Fibroblast of lung (primary cell): ENCODE measurements around the gene TMEM30B. TPM values are rescaled to one million over a fixed set of nuclear protein-coding genes. Genes with fewer than 3 reads are reported as not detected.

ENCODE experiments used
- DNase-seq, 2 donors: peaks; one replicate each; pipeline versions ENCODE4 v3.0.0 to v3.0.0-alpha.2; 2010; ENCODE audit warnings: low read depth in 2 of 2
- H2AFZ ChIP-seq: 2 replicates; pipeline ENCODE4 v1.5.1; 2012; ENCODE audit warnings: low read length, control low read depth, inconsistent platforms
- H3K27ac ChIP-seq: 2 replicates; pipeline ENCODE4 v1.5.1; 2011; ENCODE audit warnings: low read length, control low read depth; ENCODE audit not compliant: insufficient read depth
- H3K27me3 ChIP-seq: 2 replicates; pipeline ENCODE4 v1.5.1; 2011; ENCODE audit warnings: mild to moderate bottlenecking, low read length; ENCODE audit not compliant: control insufficient read depth, insufficient read depth
- H3K36me3 ChIP-seq: 2 replicates; pipeline ENCODE4 v1.5.1; 2011; ENCODE audit warnings: low read length; ENCODE audit not compliant: control insufficient read depth, insufficient read depth
- H3K4me1 ChIP-seq: 2 replicates; pipeline ENCODE4 v1.5.1; 2011; ENCODE audit warnings: low read length; ENCODE audit not compliant: control insufficient read depth, insufficient read depth; ENCODE audit errors: extremely low read depth
- H3K4me2 ChIP-seq: 2 replicates; pipeline ENCODE4 v1.5.1; 2011; ENCODE audit warnings: low read length, control low read depth; ENCODE audit not compliant: insufficient read depth; ENCODE audit errors: extremely low read depth
- H3K4me3 ChIP-seq, 4 experiments: fragments of 200-600 bp in 1 of 4; sonication (generic) in 1 of 4; replicated peaks in 1 of 4; 2 replicates each; pipeline ENCODE4 v1.5.1; 2011 to 2016; ENCODE audit warnings: low read length in 4 of 4, low read depth in 3 of 4, mild to moderate bottlenecking in 3 of 4, control low read depth in 2 of 4, inconsistent platforms in 1 of 4, mixed read lengths in 1 of 4; ENCODE audit not compliant: insufficient read depth in 1 of 4; ENCODE audit errors: control extremely low read depth in 1 of 4
- H3K79me2 ChIP-seq: 2 replicates; pipeline ENCODE4 v1.5.1; 2012; ENCODE audit warnings: mild to moderate bottlenecking, low read length, inconsistent platforms; ENCODE audit not compliant: control insufficient read depth, insufficient read depth
- H3K9ac ChIP-seq: 2 replicates; pipeline ENCODE4 v1.5.1; 2011; ENCODE audit warnings: mild to moderate bottlenecking, low read length, control low read depth; ENCODE audit not compliant: insufficient read depth
- H3K9me3 ChIP-seq: 2 replicates; pipeline ENCODE4 v1.5.1; 2012; ENCODE audit warnings: low read depth, low read length; ENCODE audit not compliant: control insufficient read depth, insufficient read depth
- H4K20me1 ChIP-seq: 2 replicates; pipeline ENCODE4 v1.5.1; 2011; ENCODE audit warnings: low read length; ENCODE audit not compliant: control insufficient read depth, insufficient read depth; ENCODE audit errors: extremely low read depth
- CTCF ChIP-seq, 2 donors: IDR thresholded peaks in 1 of 2; conservative IDR thresholded peaks in 1 of 2; 1 replicate in 1 of 2; 2 replicates in 1 of 2; pipeline ENCODE4 v1.5.1; 2011 to 2012; ENCODE audit warnings: low read length in 2 of 2, control low read depth in 1 of 2, inconsistent platforms in 1 of 2, low read depth in 1 of 2, mild to moderate bottlenecking in 1 of 2
- EZH2 ChIP-seq: IDR thresholded peaks from 2 replicates; pipeline ENCODE4 v1.5.1; 2012; ENCODE audit warnings: low read length, control low read depth, mild to moderate bottlenecking; ENCODE audit errors: missing control alignments
- polyA plus RNA-seq, 2 donors: library from polyadenylated mRNA; depleted of rRNA in 1 of 2; stranded (reverse) in 1 of 2; unstranded in 1 of 2; fragments of >200 nt; gene quantifications; 2 replicates each; pipeline ENCODE4 v1.2.1, GENCODE V29; 2011 to 2012; ENCODE audit warnings: missing spikeins in 1 of 2
- total RNA-seq: library from RNA; depleted of rRNA; stranded (reverse); fragments of >200 nt; gene quantifications from 2 replicates; pipeline ENCODE4 v1.2.1, GENCODE V29; 2014

The TMEM30B gene
- total and polyA plus RNA-seq, 2 donors (not counting 1 experiment from before 2014, with no cell fraction given), result 0.22 to 0.83 TPM

- H2AFZ ChIP-seq, result no peak overlapping the region
- no peak overlapping the region for H3K4me3 ChIP-seq
- H3K27ac ChIP-seq, result no peak overlapping the region
- H3K79me2 ChIP-seq, result no peaks in the 10 kb centered on the region
- H3K36me3 ChIP-seq, result no peaks in the 10 kb centered on the region
- no peaks in the 10 kb centered on the region for H3K27me3 ChIP-seq
- no peak overlapping the region for H3K9ac ChIP-seq
- no peak overlapping the region for H3K4me2 ChIP-seq
- H4K20me1 ChIP-seq, result no peaks in the 10 kb centered on the region
- no peaks in the 10 kb centered on the region for H3K4me1 ChIP-seq
- no peaks in the 10 kb centered on the region for H3K9me3 ChIP-seq
- TF ChIP-seq EZH2, result no peak
- TF ChIP-seq CTCF (conservative IDR thresholded peaks at IDR 0.05 in 1 of 2, IDR thresholded peaks at IDR 0.05 in 1 of 2; ENCODE audit: low read depth in 1 of 2, low read length in 2 of 2), result no peak
- no peak for DNase-seq
These were observed 42.4 kb downstream of the TMEM30B start for GRCh38 chr14:61238611-61239245.

GRCh38 chr14:61234215-61234916 lies 46.8 kb downstream of the TMEM30B start:
- H2AFZ ChIP-seq, result no peak overlapping the region
- no peaks in the 10 kb centered on the region for H3K27me3 ChIP-seq
- H3K9ac ChIP-seq, result no peak overlapping the region
- TF ChIP-seq EZH2 (no peak), CTCF (conservative IDR thresholded peaks at IDR 0.05 in 1 of 2, IDR thresholded peaks at IDR 0.05 in 1 of 2; ENCODE audit: low read depth in 1 of 2, low read length in 2 of 2) (no peak)
- no peak overlapping the region for H3K27ac ChIP-seq
- H3K9me3 ChIP-seq, result no peaks in the 10 kb centered on the region
- H4K20me1 ChIP-seq, result no peaks in the 10 kb centered on the region
- no peak overlapping the region for H3K4me3 ChIP-seq
- no peaks in the 10 kb centered on the region for H3K36me3 ChIP-seq
- H3K79me2 ChIP-seq, result no peaks in the 10 kb centered on the region
- DNase-seq, result no peak
- H3K4me2 ChIP-seq, result no peak overlapping the region
- no peaks in the 10 kb centered on the region for H3K4me1 ChIP-seq

- Histone ChIP-seq H2AFZ (no peak overlapping the region), H3K9ac (no peak overlapping the region), H3K79me2 (no peaks in the 10 kb centered on the region), H3K4me3 (no peak overlapping the region), H3K4me2 (no peak overlapping the region), H3K27ac (no peak overlapping the region), H3K9me3 (no peaks in the 10 kb centered on the region), H3K27me3 (no peaks in the 10 kb centered on the region), H4K20me1 (no peaks in the 10 kb centered on the region), H3K4me1 (no peaks in the 10 kb centered on the region), H3K36me3 (no peaks in the 10 kb centered on the region)
- TF ChIP-seq CTCF (conservative IDR thresholded peaks at IDR 0.05 in 1 of 2, IDR thresholded peaks at IDR 0.05 in 1 of 2; ENCODE audit: low read depth in 1 of 2, low read length in 2 of 2), result no peak
- no peak for TF ChIP-seq EZH2
- DNase-seq, result no peak
These were observed 47.6 kb downstream of the TMEM30B start for GRCh38 chr14:61233436-61233956.
